T-helper 1 cell treated with Interleukin-12 subunit alpha and Interleukin-12 subunit beta and Interleukin-4 antibody, amounts not matched to agents 30 μg/mL and 1 μg/mL, for 36 hours (primary cell): ENCODE measurements around the gene IFT43.
A peak's percentile ranks its signal among the peaks of the same experiment; 100 is the strongest.

Experiments used
- H3K27ac Mint-ChIP-seq: one replicate; pipeline ENCODE4 v1.8.0; 2021; ENCODE audit warnings: mild to moderate bottlenecking, mixed read lengths
- H3K27me3 Mint-ChIP-seq: one replicate; pipeline ENCODE4 v1.8.0; 2021; ENCODE audit warnings: low read depth, mixed read lengths
- H3K36me3 Mint-ChIP-seq: one replicate; pipeline ENCODE4 v1.8.0; 2021; ENCODE audit warnings: low read depth, mixed read lengths
- H3K4me1 Mint-ChIP-seq: one replicate; pipeline ENCODE4 v1.8.0; 2021; ENCODE audit warnings: low read depth, mixed read lengths
- H3K4me3 Mint-ChIP-seq: one replicate; pipeline ENCODE4 v1.8.0; 2021; ENCODE audit warnings: mild to moderate bottlenecking, moderate library complexity, mixed read lengths
- H3K9me3 Mint-ChIP-seq: one replicate; pipeline ENCODE4 v1.8.0; 2021; ENCODE audit warnings: mixed read lengths

The IFT43 gene

GRCh38 chr14:75972801-75973421 is 12.7 kb upstream of the IFT43 start:
- Mint-ChIP-seq H3K36me3 (no peaks in the 10 kb centered on the region), H3K27ac (no peak overlapping the region), H3K4me1 (no peaks in the 10 kb centered on the region), H3K4me3 (no peak overlapping the region), H3K9me3 (no peaks in the 10 kb centered on the region), H3K27me3 (no peaks in the 10 kb centered on the region)

GRCh38 chr14:75976826-75977581 is 8.6 kb upstream of the IFT43 start:
- Mint-ChIP-seq H3K27me3 (no peaks in the 10 kb centered on the region), H3K4me3 (no peak overlapping the region), H3K4me1 (peaks cover 21% of the 10 kb centered on the region), H3K27ac (no peak overlapping the region), H3K36me3 (no peaks in the 10 kb centered on the region), H3K9me3 (no peaks in the 10 kb centered on the region)

- Mint-ChIP-seq H3K27ac (no peak overlapping the region), H3K9me3 (no peaks in the 10 kb centered on the region), H3K4me1 (peaks cover 21% of the 10 kb centered on the region), H3K36me3 (no peaks in the 10 kb centered on the region), H3K4me3 (no peak overlapping the region), H3K27me3 (no peaks in the 10 kb centered on the region)
These were observed 8.0 kb upstream of the IFT43 start for GRCh38 chr14:75977582-75977943.

GRCh38 chr14:75978249-75978731 is 7.3 kb upstream of the IFT43 start:
- peaks cover 5% of the 10 kb centered on the region for H3K27me3 Mint-ChIP-seq
- no peak overlapping the region for H3K27ac Mint-ChIP-seq
- no peak overlapping the region for H3K4me3 Mint-ChIP-seq
- H3K36me3 Mint-ChIP-seq = no peaks in the 10 kb centered on the region
- H3K4me1 Mint-ChIP-seq = peaks cover 21% of the 10 kb centered on the region
- no peaks in the 10 kb centered on the region for H3K9me3 Mint-ChIP-seq

GRCh38 chr14:75979071-75979571 is 6.4 kb upstream of the IFT43 start:
- H3K9me3 Mint-ChIP-seq = no peaks in the 10 kb centered on the region
- no peak overlapping the region for H3K4me3 Mint-ChIP-seq
- H3K4me1 Mint-ChIP-seq = peaks cover 21% of the 10 kb centered on the region
- H3K36me3 Mint-ChIP-seq = no peaks in the 10 kb centered on the region
- H3K27ac Mint-ChIP-seq = no peak overlapping the region
- H3K27me3 Mint-ChIP-seq = peaks cover 13% of the 10 kb centered on the region

GRCh38 chr14:75979648-75980565 is 5.7 kb upstream of the IFT43 start:
- no peaks in the 10 kb centered on the region for H3K9me3 Mint-ChIP-seq
- H3K4me1 Mint-ChIP-seq = peaks cover 21% of the 10 kb centered on the region
- no peak overlapping the region for H3K4me3 Mint-ChIP-seq
- peaks cover 20% of the 10 kb centered on the region for H3K27me3 Mint-ChIP-seq
- H3K36me3 Mint-ChIP-seq = no peaks in the 10 kb centered on the region
- H3K27ac Mint-ChIP-seq = no peak overlapping the region

GRCh38 chr14:75980856-75981255 is 4.7 kb upstream of the IFT43 start:
- Mint-ChIP-seq H3K4me3 (peak overlapping the region; percentile 85), H3K27ac (no peak overlapping the region), H3K4me1 (peaks cover 25% of the 10 kb centered on the region)

GRCh38 chr14:75981426-75982265 is 3.9 kb upstream of the IFT43 start, which contains the start of gene TGFB3:
Gene TGFB3 (minus strand): TSS chr14:75981995. CDS start chr14:75980893, 1,102 bp downstream.
- Mint-ChIP-seq H3K36me3 (no peaks in the 10 kb centered on the region), H3K27me3 (peaks cover 20% of the 10 kb centered on the region), H3K27ac (peak within 1 kb of the TSS; percentile 90), H3K4me1 (peaks cover 31% of the 10 kb centered on the region), H3K4me3 (peak within 1 kb of the TSS; percentile 85), H3K9me3 (no peaks in the 10 kb centered on the region)

More at GRCh38 chr14:75980856-75981255, 4.7 kb upstream of the IFT43 start:
- H3K9me3 Mint-ChIP-seq = no peaks in the 10 kb centered on the region
- H3K36me3 Mint-ChIP-seq = no peaks in the 10 kb centered on the region
- peaks cover 20% of the 10 kb centered on the region for H3K27me3 Mint-ChIP-seq

GRCh38 chr14:75982266-75983018 is 3.1 kb upstream of the IFT43 start:
- Mint-ChIP-seq H3K4me1 (peaks cover 35% of the 10 kb centered on the region), H3K4me3 (peak overlapping the region; percentile 85)

GRCh38 chr14:75983019-75983358 is 2.6 kb upstream of the IFT43 start:
- H3K4me1 Mint-ChIP-seq = peaks cover 35% of the 10 kb centered on the region
- no peak overlapping the region for H3K27ac Mint-ChIP-seq
- no peaks in the 10 kb centered on the region for H3K36me3 Mint-ChIP-seq
- H3K27me3 Mint-ChIP-seq = peaks cover 20% of the 10 kb centered on the region
- H3K9me3 Mint-ChIP-seq = no peaks in the 10 kb centered on the region
- H3K4me3 Mint-ChIP-seq = peak overlapping the region; percentile 46

More at GRCh38 chr14:75982266-75983018, 3.1 kb upstream of the IFT43 start:
- Mint-ChIP-seq H3K27ac (peak overlapping the region; percentile 90), H3K36me3 (no peaks in the 10 kb centered on the region), H3K27me3 (peaks cover 20% of the 10 kb centered on the region), H3K9me3 (no peaks in the 10 kb centered on the region)

- no peaks in the 10 kb centered on the region for H3K9me3 Mint-ChIP-seq
- peaks cover 20% of the 10 kb centered on the region for H3K27me3 Mint-ChIP-seq
- H3K36me3 Mint-ChIP-seq = no peaks in the 10 kb centered on the region
- H3K4me3 Mint-ChIP-seq = no peak overlapping the region
- H3K27ac Mint-ChIP-seq = no peak overlapping the region
- H3K4me1 Mint-ChIP-seq = peaks cover 27% of the 10 kb centered on the region
These were observed 889 bp upstream of the IFT43 start for GRCh38 chr14:75984674-75985073.

GRCh38 chr14:75986439-75986765 is 839 bp downstream of the IFT43 start:
- H3K9me3 Mint-ChIP-seq = no peaks in the 10 kb centered on the region
- peaks cover 20% of the 10 kb centered on the region for H3K4me1 Mint-ChIP-seq
- peak overlapping the region; percentile 90 for H3K4me3 Mint-ChIP-seq
- peak overlapping the region; percentile 15 for H3K27ac Mint-ChIP-seq
- peaks cover 20% of the 10 kb centered on the region for H3K27me3 Mint-ChIP-seq
- H3K36me3 Mint-ChIP-seq = no peaks in the 10 kb centered on the region
